Left ventricle myocardium inferior (tissue), 1 donor: ENCODE results near the gene ULBP3. TPM values are rescaled to one million over a fixed set of nuclear protein-coding genes. Genes with fewer than 3 reads are reported as not detected.

ENCODE experiments used
- total RNA-seq: library from RNA; stranded (reverse); fragmentation: NEBNext Ultra II Directional; extraction: Animal tissue kit (Norgen Biotek cat#: 25700); gene quantifications from one replicate; pipeline ENCODE4 v1.2.1, GENCODE V29; 2021
- donor health status: DM: no; HTN: yes; CAD: no; lungs with severe emphysema.

Gene ULBP3
- total RNA-seq, 1 donor from 2014 or later, result 0.99 TPM

Other genes with a start within 250 kb of the ULBP3 start
- gene LRP11, start 204.8 kb downstream of the ULBP3 start, total RNA-seq, result 18.2 TPM
- 0.19 TPM for gene RAET1E, start 171.0 kb downstream of the ULBP3 start, total RNA-seq
- 0.19 TPM for gene RAET1G, start 146.0 kb downstream of the ULBP3 start, total RNA-seq
- 0.93 TPM for gene ULBP2, start 127.1 kb downstream of the ULBP3 start, total RNA-seq
- 0.38 TPM for gene ULBP1, start 105.2 kb downstream of the ULBP3 start, total RNA-seq
- not detected for gene RAET1L, start 43.6 kb downstream of the ULBP3 start, total RNA-seq
- gene PPP1R14C, start 73.9 kb upstream of the ULBP3 start, total RNA-seq, result 116 TPM